Activated T-cell treated with anti-CD3 and anti-CD28 coated beads, Interleukin-2, amount 50 U/mL, for 48 hours (primary cell): Measurements from ENCODE around the gene TMEM39A.

Source experiments
- DNase-seq, 2 experiments: peaks; one replicate each; pipeline ENCODE4 v3.0.0-alpha.2; 2020

TMEM39A gene

GRCh38 chr3:119463171-119464169, at the start of gene TMEM39A:
Gene TMEM39A (minus strand): TSS chr3:119463615. CDS start chr3:119462074, 1,541 bp downstream.
- DNase-seq: peak; percentile 99

GRCh38 chr3:119510690-119511089, 47.3 kb upstream of the TMEM39A start:
- DNase-seq: no peak

- DNase-seq: peak; percentile 25 to 28
Measured at GRCh38 chr3:119508172-119508845, 44.9 kb upstream of the TMEM39A start.

GRCh38 chr3:119507404-119507803, 44.0 kb upstream of the TMEM39A start:
- DNase-seq: no peak

GRCh38 chr3:119506631-119507030, 43.2 kb upstream of the TMEM39A start:
- no peak for DNase-seq

GRCh38 chr3:119500901-119501300, 37.5 kb upstream of the TMEM39A start:
- no peak for DNase-seq

- DNase-seq: no peak
Measured at GRCh38 chr3:119500265-119500664, 36.9 kb upstream of the TMEM39A start.

GRCh38 chr3:119498186-119499011, 35.0 kb upstream of the TMEM39A start, which contains the start of gene TIMMDC1:
Gene TIMMDC1 (plus strand): TSS chr3:119498547. CDS start chr3:119498734, 187 bp downstream.
- DNase-seq: peak; percentile 98

GRCh38 chr3:119497820-119498185, 34.4 kb upstream of the TMEM39A start:
- DNase-seq: peak in 1 of 2 experiments; percentile 25

- DNase-seq: no peak
Measured at GRCh38 chr3:119494597-119494996, 31.2 kb upstream of the TMEM39A start.

- DNase-seq: no peak
Measured at GRCh38 chr3:119492810-119493209, 29.4 kb upstream of the TMEM39A start.

- DNase-seq: no peak
Measured at GRCh38 chr3:119492128-119492527, 28.7 kb upstream of the TMEM39A start.

GRCh38 chr3:119490153-119490552, 26.7 kb upstream of the TMEM39A start:
- no peak for DNase-seq

GRCh38 chr3:119485563-119485962, 22.1 kb upstream of the TMEM39A start:
- DNase-seq: no peak

- DNase-seq: no peak
Measured at GRCh38 chr3:119483101-119483500, 19.7 kb upstream of the TMEM39A start.

- DNase-seq: no peak
Measured at GRCh38 chr3:119481079-119481478, 17.7 kb upstream of the TMEM39A start.

- DNase-seq: no peak
Measured at GRCh38 chr3:119470866-119471265, 7.5 kb upstream of the TMEM39A start.

- DNase-seq: no peak
Measured at GRCh38 chr3:119469418-119470189, 6.2 kb upstream of the TMEM39A start.

GRCh38 chr3:119468041-119468440, 4.6 kb upstream of the TMEM39A start:
- DNase-seq: no peak

- DNase-seq: no peak
Measured at GRCh38 chr3:119457246-119457645, 6.2 kb downstream of the TMEM39A start.

GRCh38 chr3:119456469-119456868, 6.9 kb downstream of the TMEM39A start:
- DNase-seq: no peak

GRCh38 chr3:119453822-119454221, 9.6 kb downstream of the TMEM39A start:
- no peak for DNase-seq
